WTC11 (cell line): Measurements from ENCODE around the gene BCL11A. TPM values are rescaled to one million over a fixed set of nuclear protein-coding genes. Genes with fewer than 3 reads are reported as not detected.

ENCODE experiments used
- ATAC-seq: fragments of 200-7000 bp; cut with Tn5 transposase; 2 replicates; pipeline ENCODE4 v1.10.0; 2021; ENCODE audit warnings: mild to moderate bottlenecking, moderate library complexity
- CTCF ChIA-PET: fragments of 300-600 bp; sonication (Branson Sonifier 250); formaldehyde crosslinking; loops from one replicate; lab custom pipeline; 2021; ENCODE audit warnings: antibody characterized with exemption; lab: Charles Lee
- POLR2A ChIA-PET: fragments of 350-600 bp; sonication (Branson Sonifier 250); formaldehyde crosslinking; loops from one replicate; lab custom pipeline; 2021; ENCODE audit warnings: antibody characterized with exemption; lab: Charles Lee
- DNase-seq: peaks from one replicate; pipeline ENCODE4 v3.0.0; 2021; ENCODE audit warnings: low spot score
- H3K27ac Mint-ChIP-seq: 2 replicates; pipeline ENCODE4 v1.8.0; 2021; ENCODE audit warnings: mixed read lengths
- H3K27me3 Mint-ChIP-seq: 2 replicates; pipeline ENCODE4 v1.8.0; 2021; ENCODE audit warnings: low read depth, mild to moderate bottlenecking, moderate library complexity, mixed read lengths
- H3K36me3 Mint-ChIP-seq: 2 replicates; pipeline ENCODE4 v1.8.0; 2021; ENCODE audit warnings: mixed read lengths
- H3K4me1 Mint-ChIP-seq: 2 replicates; pipeline ENCODE4 v1.8.0; 2022; ENCODE audit warnings: mixed read lengths
- H3K4me3 Mint-ChIP-seq: 2 replicates; pipeline ENCODE4 v1.8.0; 2021; ENCODE audit warnings: mild to moderate bottlenecking, moderate library complexity, mixed read lengths
- H3K9me3 Mint-ChIP-seq: 2 replicates; pipeline ENCODE4 v1.8.0; 2021; ENCODE audit warnings: mixed read lengths
- AFF4 ChIP-seq: sonication (generic); formaldehyde crosslinking; IDR thresholded peaks from 2 replicates; pipeline ENCODE4 v1.8.1; 2023; ENCODE audit warnings: mild to moderate bottlenecking, missing genetic modification reagents, borderline replicate concordance
- CTCF ChIP-seq: fragments of 200-600 bp; IDR thresholded peaks from 2 replicates; pipeline ENCODE4 v1.8.0; 2022; ENCODE audit warnings: antibody characterized with exemption
- FOXK1 ChIP-seq: sonication (generic); formaldehyde crosslinking; IDR thresholded peaks from 2 replicates; pipeline ENCODE4 v1.8.0; 2022; ENCODE audit warnings: mild to moderate bottlenecking, moderate library complexity, missing genetic modification reagents
- GABPB1 ChIP-seq: sonication (generic); formaldehyde crosslinking; IDR thresholded peaks from 2 replicates; pipeline ENCODE4 v1.8.1; 2023; ENCODE audit warnings: mild to moderate bottlenecking, missing genetic modification reagents
- SP1 ChIP-seq: sonication (generic); formaldehyde crosslinking; conservative IDR thresholded peaks from 2 replicates; pipeline ENCODE4 v1.8.1; 2022; ENCODE audit warnings: missing genetic modification reagents
- ZBTB21 ChIP-seq: sonication (generic); formaldehyde crosslinking; IDR thresholded peaks from 2 replicates; pipeline ENCODE4 v1.8.1; 2023; ENCODE audit warnings: mild to moderate bottlenecking, missing genetic modification reagents, borderline replicate concordance
- ZBTB43 ChIP-seq: sonication (generic); formaldehyde crosslinking; IDR thresholded peaks from 2 replicates; pipeline ENCODE4 v1.8.1; 2023; ENCODE audit warnings: mild to moderate bottlenecking, missing genetic modification reagents
- ZNF232 ChIP-seq: sonication (generic); formaldehyde crosslinking; IDR thresholded peaks from 2 replicates; pipeline ENCODE4 v1.8.0; 2022; ENCODE audit warnings: mild to moderate bottlenecking, missing genetic modification reagents
- total RNA-seq: library from RNA; stranded (reverse); gene quantifications from 3 replicates; pipeline ENCODE4 v1.2.3, GENCODE V29; 2021
- TF ChIP-seq, protein P1 (sequence below): sonication (generic); formaldehyde crosslinking; IDR thresholded peaks from 2 replicates; pipeline ENCODE4 v1.8.0; 2022; ENCODE audit warnings: mild to moderate bottlenecking, missing genetic modification reagents
- TF ChIP-seq, protein P2 (sequence below): sonication (generic); formaldehyde crosslinking; IDR thresholded peaks from 2 replicates; pipeline ENCODE4 v1.8.0; 2023; ENCODE audit warnings: missing genetic modification reagents
- TF ChIP-seq, protein P3 (sequence below): sonication (generic); formaldehyde crosslinking; IDR thresholded peaks from 2 replicates; pipeline ENCODE4 v1.8.0; 2023; ENCODE audit warnings: mild to moderate bottlenecking, missing genetic modification reagents

BCL11A gene
- total RNA-seq, 1 experiment from 2014 or later = 53.2 TPM

GRCh38 chr2:60550178-60550983, 3.1 kb downstream of the BCL11A start:
- no peaks in the 10 kb centered on the region for H3K9me3 Mint-ChIP-seq
- peak; percentile 30; the same call in 1 of the 2 replicates for TF ChIP-seq CTCF
- TF ChIP-seq SP1 = peak; percentile 57
- TF ChIP-seq ZBTB43 (CRISPR knock-in tag) = peak; percentile 29; the same call in 1 of the 2 replicates
- TF ChIP-seq, protein P1, sequence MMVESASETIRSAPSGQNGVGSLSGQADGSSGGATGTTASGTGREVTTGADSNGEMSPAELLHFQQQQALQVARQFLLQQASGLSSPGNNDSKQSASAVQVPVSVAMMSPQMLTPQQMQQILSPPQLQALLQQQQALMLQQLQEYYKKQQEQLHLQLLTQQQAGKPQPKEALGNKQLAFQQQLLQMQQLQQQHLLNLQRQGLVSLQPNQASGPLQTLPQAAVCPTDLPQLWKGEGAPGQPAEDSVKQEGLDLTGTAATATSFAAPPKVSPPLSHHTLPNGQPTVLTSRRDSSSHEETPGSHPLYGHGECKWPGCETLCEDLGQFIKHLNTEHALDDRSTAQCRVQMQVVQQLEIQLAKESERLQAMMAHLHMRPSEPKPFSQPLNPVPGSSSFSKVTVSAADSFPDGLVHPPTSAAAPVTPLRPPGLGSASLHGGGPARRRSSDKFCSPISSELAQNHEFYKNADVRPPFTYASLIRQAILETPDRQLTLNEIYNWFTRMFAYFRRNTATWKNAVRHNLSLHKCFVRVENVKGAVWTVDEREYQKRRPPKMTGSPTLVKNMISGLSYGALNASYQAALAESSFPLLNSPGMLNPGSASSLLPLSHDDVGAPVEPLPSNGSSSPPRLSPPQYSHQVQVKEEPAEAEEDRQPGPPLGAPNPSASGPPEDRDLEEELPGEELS (CRISPR knock-in tag) = peak; percentile 60; the same call in 1 of the 2 replicates
- TF ChIP-seq ZNF232 (CRISPR knock-in tag) = 0 out of 2 replicates have a peak, but pooled peaks have one; percentile 4
- TF ChIP-seq ZBTB21 (CRISPR knock-in tag) = 0 out of 2 replicates have a peak, but pooled peaks have one; percentile 22
- no peak for TF ChIP-seq GABPB1 (CRISPR knock-in tag)
- no peak for TF ChIP-seq AFF4 (CRISPR knock-in tag)
- TF ChIP-seq, protein P2, sequence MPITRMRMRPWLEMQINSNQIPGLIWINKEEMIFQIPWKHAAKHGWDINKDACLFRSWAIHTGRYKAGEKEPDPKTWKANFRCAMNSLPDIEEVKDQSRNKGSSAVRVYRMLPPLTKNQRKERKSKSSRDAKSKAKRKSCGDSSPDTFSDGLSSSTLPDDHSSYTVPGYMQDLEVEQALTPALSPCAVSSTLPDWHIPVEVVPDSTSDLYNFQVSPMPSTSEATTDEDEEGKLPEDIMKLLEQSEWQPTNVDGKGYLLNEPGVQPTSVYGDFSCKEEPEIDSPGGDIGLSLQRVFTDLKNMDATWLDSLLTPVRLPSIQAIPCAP (CRISPR knock-in tag) = no peak
- TF ChIP-seq, protein P3, sequence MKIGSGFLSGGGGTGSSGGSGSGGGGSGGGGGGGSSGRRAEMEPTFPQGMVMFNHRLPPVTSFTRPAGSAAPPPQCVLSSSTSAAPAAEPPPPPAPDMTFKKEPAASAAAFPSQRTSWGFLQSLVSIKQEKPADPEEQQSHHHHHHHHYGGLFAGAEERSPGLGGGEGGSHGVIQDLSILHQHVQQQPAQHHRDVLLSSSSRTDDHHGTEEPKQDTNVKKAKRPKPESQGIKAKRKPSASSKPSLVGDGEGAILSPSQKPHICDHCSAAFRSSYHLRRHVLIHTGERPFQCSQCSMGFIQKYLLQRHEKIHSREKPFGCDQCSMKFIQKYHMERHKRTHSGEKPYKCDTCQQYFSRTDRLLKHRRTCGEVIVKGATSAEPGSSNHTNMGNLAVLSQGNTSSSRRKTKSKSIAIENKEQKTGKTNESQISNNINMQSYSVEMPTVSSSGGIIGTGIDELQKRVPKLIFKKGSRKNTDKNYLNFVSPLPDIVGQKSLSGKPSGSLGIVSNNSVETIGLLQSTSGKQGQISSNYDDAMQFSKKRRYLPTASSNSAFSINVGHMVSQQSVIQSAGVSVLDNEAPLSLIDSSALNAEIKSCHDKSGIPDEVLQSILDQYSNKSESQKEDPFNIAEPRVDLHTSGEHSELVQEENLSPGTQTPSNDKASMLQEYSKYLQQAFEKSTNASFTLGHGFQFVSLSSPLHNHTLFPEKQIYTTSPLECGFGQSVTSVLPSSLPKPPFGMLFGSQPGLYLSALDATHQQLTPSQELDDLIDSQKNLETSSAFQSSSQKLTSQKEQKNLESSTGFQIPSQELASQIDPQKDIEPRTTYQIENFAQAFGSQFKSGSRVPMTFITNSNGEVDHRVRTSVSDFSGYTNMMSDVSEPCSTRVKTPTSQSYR (CRISPR knock-in tag) = peak; percentile 85; the same call in 1 of the 2 replicates
- TF ChIP-seq FOXK1 (CRISPR knock-in tag) = 0 out of 2 replicates have a peak, but pooled peaks have one; percentile 29
- no peaks in the 10 kb centered on the region for H3K27me3 Mint-ChIP-seq
- ChIA-PET POLR2A (interaction anchor here (0.6 to 1.8 kb wide), 16 partner anchors 14 to 966 kb away, joined by 3 to 6 read pairs (median 4); no protein-coding TSS in a partner anchor), CTCF (interaction anchor here (0.6 to 3.5 kb wide), 40 partner anchors 8 to 897 kb away, joined by 3 to 27 read pairs (median 4); no protein-coding TSS in a partner anchor)
- peak overlapping the region; percentile 93 for H3K27ac Mint-ChIP-seq
- ATAC-seq (peak; percentile 47), DNase-seq (peak; percentile 80)
- H3K36me3 Mint-ChIP-seq = peaks cover 11% of the 10 kb centered on the region
- H3K4me1 Mint-ChIP-seq = peaks cover 36% of the 10 kb centered on the region
- peak overlapping the region; percentile 91 for H3K4me3 Mint-ChIP-seq
